ENCODE results near the gene KCNIP1.

The KCNIP1 gene

GRCh38 chr5:170508660-170509347 lies 5.0 kb downstream of the KCNIP1 start:
- no peak for DNase-seq (ENCODE audit: low spot score)

- DNase-seq (ENCODE audit: low spot score) = no peak
These were observed 5.5 kb downstream of the KCNIP1 start for GRCh38 chr5:170509348-170509660.

GRCh38 chr5:170510126-170510525 lies 6.3 kb downstream of the KCNIP1 start:
- DNase-seq (ENCODE audit: low spot score) = no peak

- DNase-seq (ENCODE audit: low spot score) = no peak
These were observed 6.7 kb downstream of the KCNIP1 start for GRCh38 chr5:170510559-170510958.

GRCh38 chr5:170511551-170512258 lies 7.9 kb downstream of the KCNIP1 start:
- DNase-seq (ENCODE audit: low spot score) = no peak

GRCh38 chr5:170513856-170514525 lies 10.2 kb downstream of the KCNIP1 start:
- no peak for DNase-seq (ENCODE audit: low spot score)

- DNase-seq (ENCODE audit: low spot score) = no peak
These were observed 13.6 kb downstream of the KCNIP1 start for GRCh38 chr5:170517411-170517810.

- no peak for DNase-seq (ENCODE audit: low spot score)
These were observed 14.5 kb downstream of the KCNIP1 start for GRCh38 chr5:170518277-170518676.

- DNase-seq (ENCODE audit: low spot score) = no peak
These were observed 15.7 kb downstream of the KCNIP1 start for GRCh38 chr5:170519549-170519948.

- no peak for DNase-seq (ENCODE audit: low spot score)
These were observed 16.6 kb downstream of the KCNIP1 start for GRCh38 chr5:170520372-170520771.

- DNase-seq (ENCODE audit: low spot score) = peak; percentile 46
These were observed 18.7 kb downstream of the KCNIP1 start for GRCh38 chr5:170522211-170523141.

- peak; percentile 28 for DNase-seq (ENCODE audit: low spot score)
These were observed 19.3 kb downstream of the KCNIP1 start for GRCh38 chr5:170523142-170523551.

- DNase-seq (ENCODE audit: low spot score) = no peak
These were observed 20.0 kb downstream of the KCNIP1 start for GRCh38 chr5:170523830-170524229.

- DNase-seq (ENCODE audit: low spot score) = no peak
These were observed 20.8 kb downstream of the KCNIP1 start for GRCh38 chr5:170524576-170524975.

- no peak for DNase-seq (ENCODE audit: low spot score)
These were observed 21.8 kb downstream of the KCNIP1 start for GRCh38 chr5:170525470-170526211.

- DNase-seq (ENCODE audit: low spot score) = no peak
These were observed 24.2 kb downstream of the KCNIP1 start for GRCh38 chr5:170527991-170528390.

GRCh38 chr5:170528976-170529375 lies 25.2 kb downstream of the KCNIP1 start:
- DNase-seq (ENCODE audit: low spot score) = no peak

- DNase-seq (ENCODE audit: low spot score) = no peak
These were observed 29.1 kb downstream of the KCNIP1 start for GRCh38 chr5:170532935-170533334.

- no peak for DNase-seq (ENCODE audit: low spot score)
These were observed 29.6 kb downstream of the KCNIP1 start for GRCh38 chr5:170533383-170533782.

- no peak for DNase-seq (ENCODE audit: low spot score)
These were observed 30.4 kb downstream of the KCNIP1 start for GRCh38 chr5:170534177-170534576.

- DNase-seq (ENCODE audit: low spot score) = no peak
These were observed 31.1 kb downstream of the KCNIP1 start for GRCh38 chr5:170534941-170535340.

Data from iPS-NIHi11 (cell line).